Central memory CD8-positive, alpha-beta T cell (primary cell): Measurements from ENCODE around the gene IGSF1.

Experiments
- ATAC-seq: fragments of 150-1000 bp; cut with Tn5 transposase; replicated peaks from 2 replicates; pipeline ENCODE4 v1.10.0; 2022; ENCODE audit warnings: mild to moderate bottlenecking, moderate FRiP score, moderate number of reproducible peaks; ENCODE audit not compliant: poor library complexity, severe bottlenecking; ENCODE audit errors: extremely low read depth
- DNase-seq, 2 donors: peaks; one replicate each; pipeline ENCODE4 v3.0.0; 2021; ENCODE audit warnings: low spot score in 2 of 2
- H3K27ac Mint-ChIP-seq: one replicate; pipeline ENCODE4 v1.8.0; 2022; ENCODE audit warnings: low read depth, mild to moderate bottlenecking, moderate library complexity, mixed read lengths
- H3K27me3 Mint-ChIP-seq: one replicate; pipeline ENCODE4 v1.8.0; 2022; ENCODE audit warnings: mixed read lengths
- H3K36me3 Mint-ChIP-seq: one replicate; pipeline ENCODE4 v1.8.0; 2022; ENCODE audit warnings: mild to moderate bottlenecking, moderate library complexity, mixed read lengths; ENCODE audit not compliant: insufficient read depth
- H3K4me1 Mint-ChIP-seq: one replicate; pipeline ENCODE4 v1.8.0; 2022; ENCODE audit warnings: mixed read lengths
- H3K4me3 Mint-ChIP-seq: one replicate; pipeline ENCODE4 v1.8.0; 2022; ENCODE audit warnings: mild to moderate bottlenecking, moderate library complexity, mixed read lengths
- H3K9me3 Mint-ChIP-seq: one replicate; pipeline ENCODE4 v1.8.0; 2022; ENCODE audit warnings: mixed read lengths

IGSF1 gene

GRCh38 chrX:131298846-131299245 is 9.7 kb upstream of the IGSF1 start:
- DNase-seq (no peak), ATAC-seq (no peak)
- Mint-ChIP-seq H3K9me3 (no peaks in the 10 kb centered on the region), H3K27ac (no peak overlapping the region), H3K36me3 (no peaks in the 10 kb centered on the region), H3K4me3 (no peak overlapping the region), H3K4me1 (no peaks in the 10 kb centered on the region), H3K27me3 (no peaks in the 10 kb centered on the region)

GRCh38 chrX:131298036-131298435 is 8.9 kb upstream of the IGSF1 start:
- no peak overlapping the region for H3K27ac Mint-ChIP-seq
- DNase-seq (no peak), ATAC-seq (no peak)
- H3K9me3 Mint-ChIP-seq: no peaks in the 10 kb centered on the region
- no peak overlapping the region for H3K4me3 Mint-ChIP-seq
- no peaks in the 10 kb centered on the region for H3K4me1 Mint-ChIP-seq
- H3K36me3 Mint-ChIP-seq: no peaks in the 10 kb centered on the region
- H3K27me3 Mint-ChIP-seq: no peaks in the 10 kb centered on the region

DNA sequence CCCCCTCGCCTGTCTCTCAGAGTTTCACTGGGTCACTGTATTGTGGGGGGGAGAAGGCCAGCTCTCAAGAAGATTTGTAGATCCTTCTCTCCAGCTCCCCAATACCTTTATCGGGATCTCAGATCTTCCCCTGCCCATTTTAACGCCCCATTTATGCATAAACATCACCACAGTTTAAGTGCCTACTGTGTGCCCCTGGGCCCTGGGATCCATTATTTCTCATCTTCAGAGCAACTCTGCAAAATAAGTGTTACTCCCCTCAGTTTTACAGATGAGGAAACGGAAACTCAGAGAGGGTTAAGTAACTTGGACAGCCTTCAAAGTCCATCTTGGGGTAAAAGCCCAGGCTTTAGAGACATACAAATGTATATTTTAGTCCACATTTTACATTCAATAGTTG is 421 bp upstream of the IGSF1 start:
- H3K9me3 Mint-ChIP-seq: no peaks in the 10 kb centered on the region
- DNase-seq (no peak), ATAC-seq (no peak)
- H3K27ac Mint-ChIP-seq: no peak overlapping the region
- H3K4me3 Mint-ChIP-seq: no peak overlapping the region
- H3K4me1 Mint-ChIP-seq: no peaks in the 10 kb centered on the region
- H3K27me3 Mint-ChIP-seq: no peaks in the 10 kb centered on the region
- H3K36me3 Mint-ChIP-seq: no peaks in the 10 kb centered on the region

GRCh38 chrX:131288188-131288587 is 918 bp downstream of the IGSF1 start:
- no peak for ATAC-seq
- H3K4me3 Mint-ChIP-seq: no peak overlapping the region
- no peaks in the 10 kb centered on the region for H3K4me1 Mint-ChIP-seq
- H3K9me3 Mint-ChIP-seq: no peaks in the 10 kb centered on the region
- H3K27ac Mint-ChIP-seq: no peak overlapping the region
- no peaks in the 10 kb centered on the region for H3K27me3 Mint-ChIP-seq
- no peaks in the 10 kb centered on the region for H3K36me3 Mint-ChIP-seq
- no peak for DNase-seq

- Mint-ChIP-seq H3K27me3 (no peaks in the 10 kb centered on the region), H3K4me3 (no peak overlapping the region), H3K36me3 (no peaks in the 10 kb centered on the region), H3K4me1 (no peaks in the 10 kb centered on the region), H3K27ac (no peak overlapping the region), H3K9me3 (no peaks in the 10 kb centered on the region)
- ATAC-seq: no peak
- DNase-seq: no peak
Measured at GRCh38 chrX:131287560-131288179, 1.4 kb downstream of the IGSF1 start.

GRCh38 chrX:131279617-131280016 is 9.5 kb downstream of the IGSF1 start:
- no peaks in the 10 kb centered on the region for H3K36me3 Mint-ChIP-seq
- no peak overlapping the region for H3K4me3 Mint-ChIP-seq
- no peaks in the 10 kb centered on the region for H3K4me1 Mint-ChIP-seq
- no peaks in the 10 kb centered on the region for H3K27me3 Mint-ChIP-seq
- DNase-seq (no peak), ATAC-seq (no peak)
- no peaks in the 10 kb centered on the region for H3K9me3 Mint-ChIP-seq
- H3K27ac Mint-ChIP-seq: no peak overlapping the region

DNA sequence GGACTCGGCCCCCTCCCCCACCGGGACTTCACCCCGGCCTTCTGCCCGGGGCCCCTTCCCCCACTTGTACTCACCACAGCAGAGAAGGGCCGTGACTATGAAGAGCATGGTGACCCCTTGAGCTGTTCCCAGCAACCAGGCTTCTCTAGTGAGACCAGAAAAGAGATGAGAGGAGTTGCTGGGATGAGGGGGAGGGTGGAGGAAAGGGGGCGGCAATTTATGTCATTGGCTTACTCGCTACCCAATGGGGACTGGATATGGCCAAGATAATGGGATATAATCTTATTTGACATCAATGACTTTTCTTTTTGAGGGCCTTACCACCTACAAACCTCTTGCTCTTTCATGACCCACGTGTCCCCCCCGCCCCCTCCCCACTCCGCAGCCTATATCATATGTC is 9.9 kb downstream of the IGSF1 start:
- Mint-ChIP-seq H3K36me3 (no peaks in the 10 kb centered on the region), H3K27ac (no peak overlapping the region), H3K4me3 (no peak overlapping the region), H3K27me3 (no peaks in the 10 kb centered on the region), H3K4me1 (no peaks in the 10 kb centered on the region), H3K9me3 (no peaks in the 10 kb centered on the region)
- ATAC-seq (no peak), DNase-seq (no peak)

DNA sequence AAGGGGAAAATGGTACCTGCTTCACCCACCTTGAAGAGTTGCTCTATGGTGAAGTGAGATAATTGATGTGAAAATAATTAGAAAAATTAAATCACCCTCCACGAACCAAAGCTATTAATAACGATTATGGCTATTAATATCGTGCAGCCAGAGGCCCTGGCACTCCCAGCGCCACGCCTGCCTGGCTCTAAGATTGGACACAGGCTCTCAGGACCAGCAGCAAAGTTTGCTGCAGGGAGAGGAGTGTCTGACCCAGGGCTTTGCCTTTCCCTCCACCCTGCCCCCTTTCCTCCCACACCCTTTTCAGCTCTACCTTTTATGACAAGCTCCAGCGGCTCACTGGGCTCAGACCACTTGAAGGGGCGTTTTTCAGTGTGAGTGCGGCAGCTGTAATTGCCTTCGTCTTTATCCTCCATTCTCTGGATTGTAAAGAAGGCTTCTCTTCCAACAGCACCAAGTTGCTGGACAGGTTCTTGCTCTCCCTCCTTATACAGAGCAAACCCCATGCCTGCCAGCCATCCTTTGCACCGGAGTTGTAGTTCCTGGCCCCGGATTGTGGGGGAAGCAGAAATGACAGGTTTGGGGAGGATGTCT is 11.5 kb downstream of the IGSF1 start:
- H3K27ac Mint-ChIP-seq: no peak overlapping the region
- ATAC-seq (no peak), DNase-seq (no peak)
- no peaks in the 10 kb centered on the region for H3K36me3 Mint-ChIP-seq
- H3K27me3 Mint-ChIP-seq: no peaks in the 10 kb centered on the region
- H3K9me3 Mint-ChIP-seq: no peaks in the 10 kb centered on the region
- no peaks in the 10 kb centered on the region for H3K4me1 Mint-ChIP-seq
- H3K4me3 Mint-ChIP-seq: no peak overlapping the region

- ATAC-seq (no peak), DNase-seq (no peak)
- Mint-ChIP-seq H3K4me1 (no peaks in the 10 kb centered on the region), H3K27ac (no peak overlapping the region), H3K36me3 (no peaks in the 10 kb centered on the region), H3K9me3 (no peaks in the 10 kb centered on the region), H3K27me3 (no peaks in the 10 kb centered on the region), H3K4me3 (no peak overlapping the region)
Measured at GRCh38 chrX:131273011-131273410, 16.1 kb downstream of the IGSF1 start.

GRCh38 chrX:131271826-131272225 is 17.3 kb downstream of the IGSF1 start:
- no peaks in the 10 kb centered on the region for H3K36me3 Mint-ChIP-seq
- H3K4me1 Mint-ChIP-seq: no peaks in the 10 kb centered on the region
- DNase-seq: no peak
- H3K27me3 Mint-ChIP-seq: no peaks in the 10 kb centered on the region
- no peaks in the 10 kb centered on the region for H3K9me3 Mint-ChIP-seq
- no peak for ATAC-seq
- no peak overlapping the region for H3K4me3 Mint-ChIP-seq
- no peak overlapping the region for H3K27ac Mint-ChIP-seq

DNA sequence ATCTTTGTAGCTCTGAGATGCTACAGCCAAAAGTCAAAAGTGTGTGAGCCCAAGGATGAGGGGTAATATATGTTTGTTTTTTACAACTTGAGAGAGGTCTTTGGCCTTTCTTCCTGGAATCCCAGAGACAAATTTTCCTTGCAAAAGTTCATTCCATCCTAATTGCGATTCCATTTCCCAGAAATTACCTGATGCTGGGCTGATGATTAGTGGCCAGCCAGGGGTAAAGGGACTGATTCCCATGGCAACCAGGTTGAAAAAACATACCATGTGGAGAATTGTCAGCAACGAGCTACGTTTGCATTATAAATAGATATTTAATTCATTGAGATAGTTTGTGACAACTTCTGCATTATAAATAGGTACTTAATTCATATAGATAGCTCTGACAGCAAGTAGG is 17.8 kb downstream of the IGSF1 start:
- no peak for DNase-seq
- no peak overlapping the region for H3K4me3 Mint-ChIP-seq

GRCh38 chrX:131270080-131270479 is 19.0 kb downstream of the IGSF1 start:
- ATAC-seq: no peak
- H3K27me3 Mint-ChIP-seq: no peaks in the 10 kb centered on the region
- H3K36me3 Mint-ChIP-seq: no peaks in the 10 kb centered on the region
- no peak overlapping the region for H3K27ac Mint-ChIP-seq
- no peak for DNase-seq
- no peaks in the 10 kb centered on the region for H3K9me3 Mint-ChIP-seq
- H3K4me3 Mint-ChIP-seq: no peak overlapping the region
- H3K4me1 Mint-ChIP-seq: no peaks in the 10 kb centered on the region

More for the DNA sequence above, 17.8 kb downstream of the IGSF1 start:
- Mint-ChIP-seq H3K4me1 (no peaks in the 10 kb centered on the region), H3K27ac (no peak overlapping the region), H3K27me3 (no peaks in the 10 kb centered on the region), H3K36me3 (no peaks in the 10 kb centered on the region), H3K9me3 (no peaks in the 10 kb centered on the region)
- ATAC-seq: no peak

DNA sequence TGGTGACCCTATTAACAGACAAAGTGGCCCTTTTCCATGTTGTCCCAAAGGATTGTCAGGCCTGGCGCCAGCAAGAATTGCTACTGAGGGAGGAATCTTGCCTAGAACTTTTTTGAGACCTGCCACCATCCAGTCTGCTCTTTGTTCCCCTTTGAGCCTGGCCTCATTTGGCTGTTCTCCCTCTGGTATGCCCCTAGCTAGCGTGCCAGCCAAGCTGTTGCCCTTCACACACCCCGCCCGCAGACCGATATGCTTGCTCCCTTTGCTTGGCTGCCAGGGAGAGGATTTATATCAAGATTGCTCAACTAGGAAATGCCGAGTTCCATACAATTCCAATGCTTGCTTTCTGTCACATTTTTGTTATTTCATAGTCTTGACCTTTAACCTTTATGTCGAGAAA is 24.4 kb downstream of the IGSF1 start:
- Mint-ChIP-seq H3K9me3 (no peaks in the 10 kb centered on the region), H3K27ac (no peak overlapping the region), H3K27me3 (no peaks in the 10 kb centered on the region), H3K4me1 (no peaks in the 10 kb centered on the region), H3K36me3 (no peaks in the 10 kb centered on the region), H3K4me3 (no peak overlapping the region)
- DNase-seq: no peak
- no peak for ATAC-seq
